Measurements from ENCODE around the gene RNF150. TPM values are rescaled to one million over a fixed set of nuclear protein-coding genes. Genes with fewer than 3 reads are reported as not detected.
A peak's percentile ranks its signal among the peaks of the same experiment; 100 is the strongest.

RNF150 gene
- total and polyA plus RNA-seq, 8 donors = 1.9 to 15.2 (median 14.1) TPM

DNA sequence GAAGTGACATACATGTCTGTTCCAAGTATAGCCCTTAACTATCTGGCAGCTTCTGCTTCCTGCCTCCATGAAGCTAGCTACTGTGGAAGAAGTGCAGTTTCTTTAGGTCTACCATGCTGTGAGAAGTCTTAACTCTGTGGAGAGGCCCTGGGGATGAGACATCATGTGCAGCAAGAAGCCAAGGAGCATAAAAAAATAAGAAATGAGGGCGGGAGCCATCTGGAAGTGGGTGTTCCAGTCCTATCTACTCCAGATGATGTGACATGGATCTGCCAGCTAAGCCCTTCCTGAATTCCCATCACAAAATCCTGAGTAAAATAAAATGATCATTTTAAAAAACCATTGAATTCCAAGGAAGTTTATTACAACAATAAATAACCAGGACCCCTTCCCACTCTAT, 289.2 kb downstream of the RNF150 start:
- ATAC-seq (no peak), DNase-seq (no peak)
- TF ChIP-seq, protein P1, sequence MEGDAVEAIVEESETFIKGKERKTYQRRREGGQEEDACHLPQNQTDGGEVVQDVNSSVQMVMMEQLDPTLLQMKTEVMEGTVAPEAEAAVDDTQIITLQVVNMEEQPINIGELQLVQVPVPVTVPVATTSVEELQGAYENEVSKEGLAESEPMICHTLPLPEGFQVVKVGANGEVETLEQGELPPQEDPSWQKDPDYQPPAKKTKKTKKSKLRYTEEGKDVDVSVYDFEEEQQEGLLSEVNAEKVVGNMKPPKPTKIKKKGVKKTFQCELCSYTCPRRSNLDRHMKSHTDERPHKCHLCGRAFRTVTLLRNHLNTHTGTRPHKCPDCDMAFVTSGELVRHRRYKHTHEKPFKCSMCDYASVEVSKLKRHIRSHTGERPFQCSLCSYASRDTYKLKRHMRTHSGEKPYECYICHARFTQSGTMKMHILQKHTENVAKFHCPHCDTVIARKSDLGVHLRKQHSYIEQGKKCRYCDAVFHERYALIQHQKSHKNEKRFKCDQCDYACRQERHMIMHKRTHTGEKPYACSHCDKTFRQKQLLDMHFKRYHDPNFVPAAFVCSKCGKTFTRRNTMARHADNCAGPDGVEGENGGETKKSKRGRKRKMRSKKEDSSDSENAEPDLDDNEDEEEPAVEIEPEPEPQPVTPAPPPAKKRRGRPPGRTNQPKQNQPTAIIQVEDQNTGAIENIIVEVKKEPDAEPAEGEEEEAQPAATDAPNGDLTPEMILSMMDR (IDR thresholded peaks at IDR 0.05) = no peak
- no peaks in the 10 kb centered on the region for H3K27me3 ChIP-seq
- no peak overlapping the region for H3K4me3 ChIP-seq
- H3K36me3 ChIP-seq = no peaks in the 10 kb centered on the region
- intact Hi-C loops (cut with DNase I) = no loop called here
- H3K27ac ChIP-seq = no peak overlapping the region
- H3K4me1 ChIP-seq = no peaks in the 10 kb centered on the region
- no peaks in the 10 kb centered on the region for H3K9me3 ChIP-seq

DNA sequence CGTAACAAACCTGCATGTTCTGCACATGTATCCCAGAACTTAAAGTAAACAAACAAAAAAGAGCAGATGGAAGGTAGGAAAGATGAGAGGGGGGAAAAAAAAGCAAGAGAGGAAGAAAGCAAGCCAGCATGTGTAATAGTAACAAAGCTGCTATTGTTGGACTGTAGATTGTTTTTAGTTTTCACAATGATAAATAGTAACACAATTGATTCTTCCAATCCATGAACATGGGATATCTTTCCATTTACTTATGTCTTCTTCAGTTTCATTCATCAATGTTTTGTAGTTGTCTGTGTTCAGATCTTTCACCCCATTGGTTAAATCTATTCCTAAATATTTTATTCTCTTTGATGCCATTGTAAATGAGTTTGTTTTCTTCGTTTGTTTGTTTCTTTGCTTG, 292.1 kb downstream of the RNF150 start:
- Histone ChIP-seq H3K27me3 (no peaks in the 10 kb centered on the region), H3K4me1 (no peaks in the 10 kb centered on the region), H3K4me3 (no peak overlapping the region), H3K36me3 (no peaks in the 10 kb centered on the region), H3K9me3 (no peaks in the 10 kb centered on the region), H3K27ac (no peak overlapping the region)
- no peak for ATAC-seq
- intact Hi-C loops (cut with DNase I) = no loop called here
- DNase-seq = no peak
- TF ChIP-seq, protein P1 (IDR thresholded peaks at IDR 0.05) = no peak

DNA sequence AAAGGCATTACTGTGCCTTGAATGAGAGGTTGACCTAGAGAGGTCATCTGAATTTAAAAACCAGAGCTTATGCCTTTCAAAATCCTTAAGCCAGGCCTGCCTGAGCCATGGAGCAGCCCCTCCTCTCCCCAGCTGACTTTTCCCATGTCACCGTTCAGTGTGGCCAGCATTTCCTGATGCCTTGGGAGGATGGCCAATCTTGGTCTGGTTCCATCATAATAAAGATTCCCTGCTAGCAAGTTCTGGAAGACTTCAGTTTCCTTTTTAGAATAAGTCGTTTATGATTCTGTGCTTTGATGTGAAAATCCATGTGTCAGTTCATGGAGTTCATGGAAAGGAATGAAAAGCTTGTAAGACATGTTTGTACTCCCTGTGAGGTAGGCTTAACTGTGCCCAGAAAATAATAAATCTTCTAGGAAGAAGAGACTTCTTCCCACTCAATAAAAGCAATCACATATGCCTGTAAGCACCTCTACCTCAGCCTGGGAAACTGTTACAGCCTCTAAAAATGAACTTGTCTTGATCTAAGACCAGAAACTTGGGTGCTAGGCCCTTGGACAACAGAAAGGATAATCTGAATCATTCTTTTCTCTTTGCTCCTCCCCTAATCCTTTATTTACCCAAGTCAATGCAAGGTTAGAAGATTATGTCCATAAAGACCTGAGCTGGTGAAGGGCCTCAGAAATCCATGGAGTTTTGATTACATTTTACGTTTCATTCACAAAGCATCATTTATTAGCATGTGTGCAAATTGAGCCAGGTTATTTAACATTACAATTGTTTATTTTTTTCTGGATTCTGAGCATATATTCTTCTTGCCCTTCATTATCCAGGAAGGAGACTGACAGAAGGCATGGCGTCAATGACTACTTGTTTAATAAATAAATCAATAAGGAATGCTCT, 293.1 kb downstream of the RNF150 start:
- intact Hi-C loops (cut with DNase I) = no loop called here
- Histone ChIP-seq H3K4me1 (no peaks in the 10 kb centered on the region), H3K9me3 (no peaks in the 10 kb centered on the region), H3K27ac (no peak overlapping the region), H3K27me3 (no peaks in the 10 kb centered on the region), H3K4me3 (no peak overlapping the region), H3K36me3 (no peaks in the 10 kb centered on the region)
- ATAC-seq (no peak), DNase-seq (peak in 1 of 4 donors; percentile 59)
- TF ChIP-seq, protein P1 (IDR thresholded peaks at IDR 0.05) = no peak

DNA sequence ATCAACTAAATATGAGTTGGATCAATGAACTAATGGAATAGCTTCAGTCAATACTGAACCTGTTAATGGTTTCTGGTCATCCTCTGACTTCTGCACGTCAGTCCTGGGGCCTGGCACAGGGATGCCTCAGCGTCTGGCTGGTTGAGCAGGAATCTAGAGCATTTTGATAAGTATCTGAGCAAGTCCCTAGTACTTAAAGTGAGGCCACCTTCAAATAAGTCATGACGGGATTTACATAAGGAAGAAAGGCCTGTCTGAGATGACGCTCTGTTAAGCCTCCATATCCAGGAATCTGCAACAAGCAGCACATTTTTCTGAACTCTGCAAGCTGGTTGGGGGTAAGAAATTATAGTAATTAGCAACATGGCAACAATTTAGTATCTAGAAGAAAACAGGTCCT, 293.9 kb downstream of the RNF150 start:
- Histone ChIP-seq H3K36me3 (no peaks in the 10 kb centered on the region), H3K27ac (no peak overlapping the region), H3K4me3 (no peak overlapping the region), H3K4me1 (no peaks in the 10 kb centered on the region), H3K9me3 (no peaks in the 10 kb centered on the region), H3K27me3 (no peaks in the 10 kb centered on the region)
- ATAC-seq = no peak
- DNase-seq = no peak
- TF ChIP-seq, protein P1 (IDR thresholded peaks at IDR 0.05) = no peak
- intact Hi-C loops (cut with DNase I) = no loop called here

DNA sequence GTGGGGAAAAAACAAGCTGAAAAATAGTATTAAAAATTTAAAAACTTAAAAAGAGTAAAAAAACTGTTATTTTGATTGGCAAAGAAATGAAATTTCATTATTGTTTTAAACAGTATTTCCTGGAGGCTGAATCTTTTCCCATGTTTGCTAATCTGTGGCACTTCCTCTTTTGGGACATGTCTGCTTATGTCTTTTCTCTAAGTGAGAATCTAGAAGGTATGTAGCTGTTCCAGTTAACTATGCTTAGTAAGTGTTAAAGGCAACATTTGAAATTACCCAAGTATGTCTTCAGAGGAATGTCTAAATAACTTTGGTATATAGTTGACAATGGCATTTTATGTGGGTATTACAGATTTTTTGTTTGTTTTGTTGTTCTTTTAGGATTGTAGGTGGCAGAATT, 295.5 kb downstream of the RNF150 start:
- no peaks in the 10 kb centered on the region for H3K27me3 ChIP-seq
- no peak for ATAC-seq
- H3K36me3 ChIP-seq = no peaks in the 10 kb centered on the region
- DNase-seq = no peak
- H3K4me3 ChIP-seq = no peak overlapping the region
- TF ChIP-seq, protein P1 (IDR thresholded peaks at IDR 0.05) = no peak
- intact Hi-C loops (cut with DNase I) = no loop called here
- no peaks in the 10 kb centered on the region for H3K9me3 ChIP-seq
- no peak overlapping the region for H3K27ac ChIP-seq
- no peaks in the 10 kb centered on the region for H3K4me1 ChIP-seq
